B cell (primary cell): ENCODE data around the gene RAI1. TPM values are rescaled to one million over a fixed set of nuclear protein-coding genes. Genes with fewer than 3 reads are reported as not detected.

Experiments
- ATAC-seq: fragments of 200-7000 bp; cut with Tn5 transposase; one replicate; pipeline ENCODE4 v1.10.0; 2021; ENCODE audit warnings: low read depth, mild to moderate bottlenecking, moderate number of reproducible peaks, moderate library complexity
- CTCF ChIA-PET: fragments of 350-600 bp; sonication (Branson Sonifier 250); formaldehyde crosslinking; loops from one replicate; lab custom pipeline; 2021; ENCODE audit warnings: antibody characterized with exemption, inconsistent platforms; lab: Charles Lee
- POLR2A ChIA-PET: fragments of 350-600 bp; sonication (Branson Sonifier 250); formaldehyde crosslinking; loops from one replicate; lab custom pipeline; 2021; ENCODE audit warnings: antibody characterized with exemption; lab: Charles Lee
- DNase-seq: peaks from one replicate; pipeline ENCODE4 v3.0.0; 2013
- H2AFZ ChIP-seq: 2 replicates; pipeline ENCODE4 v1.6.1; 2012; ENCODE audit warnings: mild to moderate bottlenecking, low read depth, low read length; ENCODE audit not compliant: insufficient read depth, poor library complexity, severe bottlenecking
- H3K27ac ChIP-seq, 2 donors: 1 replicate in 1 of 2; 2 replicates in 1 of 2; pipeline ENCODE4 v1.5.1; 2012 to 2013; ENCODE audit warnings: low read length in 2 of 2, mild to moderate bottlenecking in 2 of 2, moderate library complexity in 1 of 2
- H3K27me3 ChIP-seq, 4 experiments: fragments of 200-600 bp in 1 of 4; sonication (generic) in 1 of 4; replicated peaks in 1 of 4; 1 replicate in 2 of 4; 2 replicates in 2 of 4; pipeline versions ENCODE4 v1.6.1 to v1.7.0; 2013 to 2016; ENCODE audit warnings: low read length in 3 of 4, mild to moderate bottlenecking in 2 of 4, mixed read lengths in 1 of 4, moderate library complexity in 1 of 4; ENCODE audit not compliant: insufficient read depth in 4 of 4, control insufficient read depth in 3 of 4; ENCODE audit errors: control extremely low read depth in 1 of 4
- H3K36me3 ChIP-seq, 2 experiments: replicated peaks in 1 of 2; 1 replicate in 1 of 2; 2 replicates in 1 of 2; pipeline versions ENCODE4 v1.6.1 to v1.7.1; 2013; ENCODE audit warnings: low read length in 1 of 2; ENCODE audit not compliant: insufficient read depth in 2 of 2, control insufficient read depth in 1 of 2; ENCODE audit errors: control extremely low read depth in 1 of 2, extremely low read depth in 1 of 2
- H3K4me1 ChIP-seq, 2 donors: fragments of 200-600 bp in 1 of 2; sonication (generic) in 1 of 2; 1 replicate in 1 of 2; 2 replicates in 1 of 2; pipeline versions ENCODE4 v1.5.1 to v1.6.1; 2013 to 2017; ENCODE audit warnings: low read length in 2 of 2; ENCODE audit not compliant: control insufficient read depth in 2 of 2, insufficient read depth in 2 of 2
- H3K4me2 ChIP-seq: replicated peaks from 2 replicates; pipeline ENCODE3; 2012; ENCODE audit warnings: mild to moderate bottlenecking, low read depth, low read length; ENCODE audit not compliant: poor library complexity, severe bottlenecking
- H3K4me3 ChIP-seq, 5 experiments: fragments of 200-600 bp in 1 of 5; sonication (generic) in 1 of 5; 1 replicate in 3 of 5; 2 replicates in 2 of 5; pipeline versions ENCODE4 v1.5.1 to v1.7.0; 2011 to 2016; ENCODE audit warnings: low read length in 4 of 5, mild to moderate bottlenecking in 4 of 5, low read depth in 2 of 5, control low read depth in 1 of 5, moderate library complexity in 1 of 5; ENCODE audit not compliant: insufficient read depth in 1 of 5; ENCODE audit errors: control extremely low read depth in 1 of 5, extremely low read depth in 1 of 5
- H3K79me2 ChIP-seq: fragments of 200-600 bp; sonication (generic); one replicate; pipeline ENCODE4 v1.6.0; 2016; ENCODE audit warnings: low read length; ENCODE audit not compliant: control insufficient read depth, insufficient read depth
- H3K9ac ChIP-seq: fragments of 200-600 bp; sonication (generic); 2 replicates; pipeline ENCODE4 v1.6.1; 2017; ENCODE audit warnings: mild to moderate bottlenecking, low read length, moderate library complexity
- H3K9me3 ChIP-seq, 3 donors: one replicate each; pipeline versions ENCODE4 v1.6.1 to v1.7.1; 2013; ENCODE audit warnings: low read length in 2 of 3; ENCODE audit not compliant: control insufficient read depth in 2 of 3, insufficient read depth in 1 of 3; ENCODE audit errors: control extremely low read depth in 1 of 3
- H4K20me1 ChIP-seq: 2 replicates; pipeline ENCODE4 v1.6.0; 2012; ENCODE audit warnings: mild to moderate bottlenecking, low read length; ENCODE audit not compliant: insufficient read depth, control insufficient read depth, poor library complexity, severe bottlenecking
- H3K27ac Mint-ChIP-seq: one replicate; pipeline ENCODE4 v1.8.0; 2021; ENCODE audit warnings: mixed read lengths
- H3K27me3 Mint-ChIP-seq: one replicate; pipeline ENCODE4 v1.8.0; 2021; ENCODE audit warnings: mixed read lengths
- H3K4me1 Mint-ChIP-seq: one replicate; pipeline ENCODE4 v1.8.0; 2021; ENCODE audit warnings: mixed read lengths
- H3K4me3 Mint-ChIP-seq: one replicate; pipeline ENCODE4 v1.8.0; 2021; ENCODE audit warnings: mixed read lengths
- H3K9me3 Mint-ChIP-seq: one replicate; pipeline ENCODE4 v1.8.0; 2022; ENCODE audit warnings: mixed read lengths; ENCODE audit not compliant: insufficient read depth
- EZH2 ChIP-seq: IDR thresholded peaks from 2 replicates; pipeline ENCODE4 v1.6.1; 2012; ENCODE audit warnings: borderline replicate concordance, low read depth, mild to moderate bottlenecking, moderate library complexity, low read length; ENCODE audit not compliant: insufficient read depth, poor library complexity, severe bottlenecking
- WGBS: methylation state at CpG from one replicate; pipeline ENCODE4 v1.1.5; 2013; ENCODE audit warnings: missing lambda C conversion rate; ENCODE audit not compliant: insufficient coverage; 5-methylcytosine and 5-hydroxymethylcytosine counted together
- intact Hi-C: fragments of 100-400 bp; cut with micrococcal nuclease; formaldehyde crosslinking; loops from one replicate; pipeline ENCODE4 v1.10.0; 2022
- polyA plus RNA-seq: library from polyadenylated mRNA; depleted of rRNA; stranded (reverse); fragments of >200 nt; gene quantifications from 2 replicates; pipeline ENCODE4 v1.2.3, GENCODE V29; 2012
- total RNA-seq, 2 donors: library from RNA; stranded (reverse); fragments of 120-200 nt in 1 of 2; gene quantifications; 1 replicate in 1 of 2; 2 replicates in 1 of 2; pipeline versions ENCODE4 v1.2.3 to v1.2.4, GENCODE V29; 2013 to 2022
- TF ChIP-seq, protein P1 (sequence below): fragments of 200-600 bp; IDR thresholded peaks from one replicate; pipeline ENCODE4 v1.8.0; 2022; ENCODE audit warnings: antibody characterized with exemption, mild to moderate bottlenecking

The RAI1 gene
- total and polyA plus RNA-seq, 2 donors (not counting 1 experiment from before 2014, with no cell fraction given): 4.7 to 34.0 TPM

DNA sequence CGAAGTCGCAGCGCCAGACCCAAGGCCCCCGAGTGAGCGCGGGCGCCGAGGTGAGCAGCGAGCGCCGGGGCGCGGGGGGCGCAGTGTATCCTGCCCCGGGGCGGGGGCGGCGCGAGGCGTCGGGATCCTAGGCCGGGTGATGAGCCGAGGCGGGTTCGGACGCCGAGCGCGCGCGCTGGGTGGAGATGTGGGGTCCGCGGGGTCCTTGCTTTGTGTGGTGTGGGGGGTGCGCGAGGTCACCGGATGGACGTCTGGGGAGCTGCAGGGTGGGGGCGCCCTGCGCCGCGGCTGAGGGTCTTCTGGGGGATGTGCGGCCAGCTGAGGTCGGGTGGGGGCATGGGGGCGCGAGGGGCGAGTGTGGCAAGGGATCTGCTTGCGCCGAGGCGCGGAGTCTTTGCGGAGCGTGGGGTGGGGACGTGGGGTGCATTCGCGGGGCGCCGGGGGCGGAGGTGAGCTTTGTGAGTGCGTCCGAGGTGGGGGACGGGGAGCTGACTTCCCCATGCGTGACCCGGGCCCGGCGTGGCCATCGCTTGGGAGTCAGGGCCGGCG, 560 bp downstream of the RAI1 start:
- ChIA-PET POLR2A (interaction anchor here (0.7 to 1.4 kb wide), 9 partner anchors 9 to 401 kb away, joined by 3 to 11 read pairs (median 4); partner anchors contain the start of genes COPS3, DRC3, SREBF1 and TOM1L2), CTCF (interaction anchor here (0.7 to 6.5 kb wide), 24 partner anchors 9 to 353 kb away, joined by 3 to 90 read pairs (median 4); partner anchors contain the start of genes SREBF1 and TOM1L2)
- Histone ChIP-seq H3K36me3 (no peaks in the 10 kb centered on the region), H2AFZ (peak overlapping the region; percentile 93), H3K4me3 (peak overlapping the region in 4 of 5 experiments; percentile 66 to 86 (median 72)), H3K4me1 (peaks cover 7 to 15% of the 10 kb centered on the region in 2 donors), H3K9ac (peak overlapping the region; percentile 87), H3K79me2 (peaks cover 40% of the 10 kb centered on the region), H3K27ac (peak overlapping the region; percentile 86 to 97), H3K4me2 (peak overlapping the region; percentile 98), H3K27me3 (peaks cover 0 to 3% (median 0%) of the 10 kb centered on the region in 4 experiments), H4K20me1 (peaks cover 6% of the 10 kb centered on the region), H3K9me3 (no peaks in the 10 kb centered on the region)
- peak overlapping the region; percentile 91 for H3K4me3 Mint-ChIP-seq
- no peak for TF ChIP-seq EZH2
- TF ChIP-seq, protein P1, sequence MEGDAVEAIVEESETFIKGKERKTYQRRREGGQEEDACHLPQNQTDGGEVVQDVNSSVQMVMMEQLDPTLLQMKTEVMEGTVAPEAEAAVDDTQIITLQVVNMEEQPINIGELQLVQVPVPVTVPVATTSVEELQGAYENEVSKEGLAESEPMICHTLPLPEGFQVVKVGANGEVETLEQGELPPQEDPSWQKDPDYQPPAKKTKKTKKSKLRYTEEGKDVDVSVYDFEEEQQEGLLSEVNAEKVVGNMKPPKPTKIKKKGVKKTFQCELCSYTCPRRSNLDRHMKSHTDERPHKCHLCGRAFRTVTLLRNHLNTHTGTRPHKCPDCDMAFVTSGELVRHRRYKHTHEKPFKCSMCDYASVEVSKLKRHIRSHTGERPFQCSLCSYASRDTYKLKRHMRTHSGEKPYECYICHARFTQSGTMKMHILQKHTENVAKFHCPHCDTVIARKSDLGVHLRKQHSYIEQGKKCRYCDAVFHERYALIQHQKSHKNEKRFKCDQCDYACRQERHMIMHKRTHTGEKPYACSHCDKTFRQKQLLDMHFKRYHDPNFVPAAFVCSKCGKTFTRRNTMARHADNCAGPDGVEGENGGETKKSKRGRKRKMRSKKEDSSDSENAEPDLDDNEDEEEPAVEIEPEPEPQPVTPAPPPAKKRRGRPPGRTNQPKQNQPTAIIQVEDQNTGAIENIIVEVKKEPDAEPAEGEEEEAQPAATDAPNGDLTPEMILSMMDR: no peak
- H3K27me3 Mint-ChIP-seq: peaks cover 5% of the 10 kb centered on the region
- DNase-seq (no peak), ATAC-seq (peak; percentile 11)
- under 1% methylated on average over 68 of the region's 68 CpGs for WGBS
- peaks cover 30% of the 10 kb centered on the region for H3K4me1 Mint-ChIP-seq
- H3K9me3 Mint-ChIP-seq: no peaks in the 10 kb centered on the region
- intact Hi-C loops: loop anchor here (1.0 kb wide), 5 partner anchors 70 to 356 kb away; no protein-coding TSS in a partner anchor
- H3K27ac Mint-ChIP-seq: peak overlapping the region; percentile 88

DNA sequence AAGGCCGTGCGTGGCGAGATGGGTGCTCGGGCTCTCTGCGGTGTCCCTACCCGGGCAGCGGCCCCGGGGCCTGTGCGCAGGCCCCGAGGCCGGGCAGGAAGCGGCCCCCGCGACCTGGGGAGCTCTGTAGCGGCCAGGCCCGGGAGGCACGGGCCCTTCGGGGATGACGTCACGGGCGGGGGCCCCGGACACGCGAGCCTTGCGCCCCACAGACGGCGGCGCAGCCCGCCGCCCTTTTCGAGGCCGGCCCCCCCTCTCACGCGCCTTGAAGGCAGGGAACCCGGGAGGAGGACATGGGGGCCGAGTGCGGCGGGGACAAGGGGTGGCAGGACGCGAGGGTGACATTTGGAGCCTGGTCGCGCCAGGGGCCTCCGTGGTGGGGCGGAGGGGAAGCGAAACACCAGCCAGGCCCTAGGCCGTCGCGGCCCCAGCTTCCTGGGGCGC, 1.1 kb downstream of the RAI1 start:
- peak; percentile 50 for ATAC-seq
- Histone ChIP-seq H4K20me1 (peaks cover 6% of the 10 kb centered on the region), H2AFZ (peak overlapping the region; percentile 93), H3K9me3 (no peaks in the 10 kb centered on the region), H3K36me3 (no peaks in the 10 kb centered on the region), H3K27me3 (peaks cover 0 to 3% (median 0%) of the 10 kb centered on the region in 4 experiments), H3K27ac (peak overlapping the region; percentile 86 to 97), H3K9ac (peak overlapping the region; percentile 87), H3K4me2 (peak overlapping the region; percentile 98), H3K4me1 (peaks cover 7 to 15% of the 10 kb centered on the region in 2 donors), H3K79me2 (peaks cover 45% of the 10 kb centered on the region), H3K4me3 (peak overlapping the region in 4 of 5 experiments; percentile 66 to 86 (median 72))
- ChIA-PET POLR2A (interaction anchor here (0.8 to 1.4 kb wide), 9 partner anchors 10 to 401 kb away, joined by 3 to 11 read pairs (median 4); partner anchors contain the start of genes COPS3, DRC3, SREBF1 and TOM1L2), CTCF (interaction anchor here (0.7 to 6.5 kb wide), 24 partner anchors 8 to 353 kb away, joined by 3 to 90 read pairs (median 4); partner anchors contain the start of genes SREBF1 and TOM1L2)
- Mint-ChIP-seq H3K27me3 (peaks cover 5% of the 10 kb centered on the region), H3K4me3 (peak overlapping the region; percentile 91), H3K4me1 (peaks cover 28% of the 10 kb centered on the region), H3K27ac (peak overlapping the region; percentile 88), H3K9me3 (no peaks in the 10 kb centered on the region)
- WGBS: 0% methylated on average over 49 of the region's 49 CpGs
- TF ChIP-seq EZH2: no peak
- TF ChIP-seq, protein P1: no peak
- peak; percentile 89 for DNase-seq
- intact Hi-C loops: loop anchor here (1.0 kb wide), 2 partner anchors 70 to 356 kb away; no protein-coding TSS in a partner anchor
